ENCODE results near the gene RNF40.
A peak's percentile ranks its signal among the peaks of the same experiment; 100 is the strongest.

RNF40 gene

DNA sequence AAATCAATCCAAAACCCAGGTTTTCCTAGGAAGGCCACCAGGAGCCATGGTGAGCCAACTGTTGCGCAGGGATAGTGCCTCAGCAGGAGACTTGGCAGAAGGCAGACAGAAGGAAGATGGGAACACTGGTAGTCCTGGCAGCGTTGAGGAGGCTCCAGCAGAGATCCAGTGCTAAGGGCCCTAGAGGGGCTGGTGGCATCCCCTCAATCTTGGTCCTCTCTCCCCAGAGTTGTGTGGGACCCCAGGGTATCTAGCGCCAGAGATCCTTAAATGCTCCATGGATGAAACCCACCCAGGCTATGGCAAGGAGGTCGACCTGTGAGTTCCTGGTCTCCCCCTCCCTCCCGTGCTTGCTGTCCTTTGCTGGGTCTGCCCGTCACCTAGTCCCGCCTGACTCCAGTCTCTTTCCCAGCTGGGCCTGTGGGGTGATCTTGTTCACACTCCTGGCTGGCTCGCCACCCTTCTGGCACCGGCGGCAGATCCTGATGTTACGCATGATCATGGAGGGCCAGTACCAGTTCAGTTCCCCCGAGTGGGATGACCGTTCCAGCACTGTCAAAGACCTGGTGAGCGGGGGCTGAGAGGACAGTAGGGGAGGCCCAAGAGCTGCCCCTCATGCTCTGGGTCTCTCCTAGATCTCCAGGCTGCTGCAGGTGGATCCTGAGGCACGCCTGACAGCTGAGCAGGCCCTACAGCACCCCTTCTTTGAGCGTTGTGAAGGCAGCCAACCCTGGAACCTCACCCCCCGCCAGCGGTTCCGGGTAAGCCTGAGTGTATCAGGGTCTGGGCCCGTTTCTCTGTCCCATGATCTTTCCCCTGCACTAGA, 6.0 kb upstream of the RNF40 start:
- Histone ChIP-seq H3K9ac (ENCODE audit: insufficient read length) (no peak overlapping the region), H3K9me3 (ENCODE audit: low read depth, low read length) (no peaks in the 10 kb centered on the region), H3K4me3 (no peak overlapping the region), H3K27ac (no peak overlapping the region), H3K36me3 (ENCODE audit: insufficient read depth, low read length) (peaks cover 15% of the 10 kb centered on the region; the same call in 1 of the 2 replicates)
- TF ChIP-seq EZH2 (IDR thresholded peaks at IDR 0.05): no peak
- no peak for TF ChIP-seq FOXP2 (optimal IDR thresholded peaks at IDR 0.05; ENCODE audit: control extremely low read depth, extremely low read length, insufficient read depth)
- TF ChIP-seq POLR2AphosphoS5 (IDR thresholded peaks at IDR 0.05; ENCODE audit: borderline replicate concordance, low read depth, low read length): no peak
- no peak for DNase-seq (ENCODE audit: low read depth, low spot score)

DNA sequence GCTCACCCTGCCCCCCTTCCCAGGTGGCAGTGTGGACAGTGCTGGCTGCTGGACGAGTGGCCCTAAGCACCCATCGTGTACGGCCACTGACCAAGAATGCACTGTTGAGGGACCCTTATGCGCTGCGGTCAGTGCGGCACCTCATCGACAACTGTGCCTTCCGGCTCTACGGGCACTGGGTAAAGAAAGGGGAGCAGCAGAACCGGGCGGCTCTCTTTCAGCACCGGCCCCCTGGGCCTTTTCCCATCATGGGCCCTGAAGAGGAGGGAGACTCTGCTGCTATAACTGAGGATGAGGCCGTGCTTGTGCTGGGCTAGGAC, 5.4 kb upstream of the RNF40 start:
- no peaks in the 10 kb centered on the region for H3K9me3 ChIP-seq (ENCODE audit: low read depth, low read length)
- H3K36me3 ChIP-seq (ENCODE audit: insufficient read depth, low read length): peaks cover 10% of the 10 kb centered on the region; the same call in 1 of the 2 replicates
- no peak overlapping the region for H3K27ac ChIP-seq
- DNase-seq (ENCODE audit: low read depth, low spot score): no peak
- H3K9ac ChIP-seq (ENCODE audit: insufficient read length): no peak overlapping the region
- H3K4me3 ChIP-seq: no peak overlapping the region
- TF ChIP-seq EZH2 (IDR thresholded peaks at IDR 0.05) (no peak), FOXP2 (optimal IDR thresholded peaks at IDR 0.05; ENCODE audit: control extremely low read depth, extremely low read length, insufficient read depth) (no peak), POLR2AphosphoS5 (IDR thresholded peaks at IDR 0.05; ENCODE audit: borderline replicate concordance, low read depth, low read length) (no peak; the same call in 1 of the 2 replicates)

DNA sequence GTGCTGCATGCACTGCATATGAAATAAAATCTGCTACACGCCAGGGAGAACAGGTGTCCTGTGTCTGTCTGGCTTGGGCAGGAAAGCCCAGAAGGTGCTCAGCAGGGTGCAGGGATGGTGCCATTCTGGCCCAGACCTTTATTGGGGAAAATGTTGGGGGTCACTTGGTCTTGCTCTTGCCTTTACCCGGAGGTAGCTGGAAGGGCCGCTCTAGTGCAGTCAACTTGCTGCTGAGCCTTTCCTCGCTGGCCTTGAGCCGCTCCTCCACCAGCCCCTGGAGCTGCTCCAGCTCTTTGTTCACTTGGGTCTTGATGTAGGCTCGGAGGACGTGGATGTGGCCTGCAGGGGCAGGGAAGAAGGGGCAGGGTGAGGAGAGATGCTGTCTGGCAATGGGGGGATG, 4.8 kb upstream of the RNF40 start:
- Histone ChIP-seq H3K9me3 (ENCODE audit: low read depth, low read length) (no peaks in the 10 kb centered on the region), H3K9ac (ENCODE audit: insufficient read length) (no peak overlapping the region), H3K36me3 (ENCODE audit: insufficient read depth, low read length) (peaks cover 10% of the 10 kb centered on the region; the same call in 1 of the 2 replicates), H3K27ac (no peak overlapping the region), H3K4me3 (no peak overlapping the region)
- DNase-seq (ENCODE audit: low read depth, low spot score): no peak
- TF ChIP-seq POLR2AphosphoS5 (IDR thresholded peaks at IDR 0.05; ENCODE audit: borderline replicate concordance, low read depth, low read length): no peak
- TF ChIP-seq EZH2 (IDR thresholded peaks at IDR 0.05): no peak
- TF ChIP-seq FOXP2 (optimal IDR thresholded peaks at IDR 0.05; ENCODE audit: control extremely low read depth, extremely low read length, insufficient read depth): no peak

DNA sequence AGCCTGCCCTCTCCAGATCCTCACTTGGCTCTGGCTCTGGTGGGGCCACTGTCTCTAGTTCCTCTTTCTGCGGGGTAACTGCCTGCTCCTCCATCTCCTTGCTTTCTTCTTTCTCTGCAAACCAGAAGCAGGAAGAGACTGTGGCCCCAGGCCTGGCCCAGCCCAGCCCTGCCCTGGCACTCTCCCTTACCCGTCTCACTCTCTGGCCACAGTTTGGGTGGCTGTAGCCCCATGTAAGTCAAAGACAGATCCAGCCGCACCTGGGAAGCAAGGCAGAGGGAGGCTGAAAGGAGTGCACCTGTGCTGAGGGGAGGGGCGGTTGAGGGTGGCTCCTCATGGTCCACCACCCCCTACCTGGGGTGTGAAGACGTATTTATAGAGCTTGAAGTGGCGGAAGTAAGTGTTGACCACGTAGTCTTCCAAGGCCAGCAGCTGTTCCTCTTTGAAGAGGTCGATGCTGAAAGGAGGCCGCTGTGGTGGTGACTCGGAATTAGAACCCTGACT, 3.1 kb upstream of the RNF40 start:
- Histone ChIP-seq H3K27ac (no peak overlapping the region), H3K9me3 (ENCODE audit: low read depth, low read length) (no peaks in the 10 kb centered on the region), H3K4me3 (no peak overlapping the region), H3K9ac (ENCODE audit: insufficient read length) (no peak overlapping the region), H3K36me3 (ENCODE audit: insufficient read depth, low read length) (peaks cover 15% of the 10 kb centered on the region)
- no peak for DNase-seq (ENCODE audit: low read depth, low spot score)
- TF ChIP-seq EZH2 (IDR thresholded peaks at IDR 0.05): no peak
- no peak for TF ChIP-seq FOXP2 (optimal IDR thresholded peaks at IDR 0.05; ENCODE audit: control extremely low read depth, extremely low read length, insufficient read depth)
- no peak for TF ChIP-seq POLR2AphosphoS5 (IDR thresholded peaks at IDR 0.05; ENCODE audit: borderline replicate concordance, low read depth, low read length)

DNA sequence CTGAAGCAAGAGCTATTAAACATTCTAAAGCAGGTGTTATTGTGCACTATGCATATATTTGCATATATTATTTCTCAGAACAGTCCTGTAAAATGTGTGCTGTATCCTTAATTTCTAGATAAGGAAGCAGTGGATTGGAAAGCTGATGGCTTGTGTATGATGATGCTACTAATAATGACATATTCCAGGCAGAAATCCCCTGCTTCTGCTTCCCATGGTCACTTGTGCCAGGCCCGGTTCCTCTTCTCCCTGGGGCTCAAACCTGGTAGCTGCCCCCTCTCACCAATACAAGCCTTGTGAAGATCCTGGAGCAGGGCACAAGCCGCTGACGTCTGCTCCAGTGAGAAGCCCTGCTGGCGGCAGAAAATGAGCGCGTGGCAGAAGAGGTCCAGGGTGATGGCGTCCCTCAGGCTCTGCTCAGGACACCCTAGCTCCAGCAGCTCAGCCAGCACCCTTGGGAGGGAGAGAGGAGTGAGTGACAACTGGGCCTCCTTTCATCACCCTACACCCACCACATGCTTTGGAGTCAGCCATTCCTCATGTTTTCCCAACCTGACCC, 2.0 kb upstream of the RNF40 start:
- Histone ChIP-seq H3K36me3 (ENCODE audit: insufficient read depth, low read length) (peaks cover 21% of the 10 kb centered on the region), H3K9me3 (ENCODE audit: low read depth, low read length) (no peaks in the 10 kb centered on the region), H3K27ac (no peak overlapping the region), H3K4me3 (no peak overlapping the region), H3K9ac (ENCODE audit: insufficient read length) (no peak overlapping the region)
- no peak for DNase-seq (ENCODE audit: low read depth, low spot score)
- TF ChIP-seq POLR2AphosphoS5 (IDR thresholded peaks at IDR 0.05; ENCODE audit: borderline replicate concordance, low read depth, low read length) (no peak), EZH2 (IDR thresholded peaks at IDR 0.05) (no peak), FOXP2 (optimal IDR thresholded peaks at IDR 0.05; ENCODE audit: control extremely low read depth, extremely low read length, insufficient read depth) (no peak)

DNA sequence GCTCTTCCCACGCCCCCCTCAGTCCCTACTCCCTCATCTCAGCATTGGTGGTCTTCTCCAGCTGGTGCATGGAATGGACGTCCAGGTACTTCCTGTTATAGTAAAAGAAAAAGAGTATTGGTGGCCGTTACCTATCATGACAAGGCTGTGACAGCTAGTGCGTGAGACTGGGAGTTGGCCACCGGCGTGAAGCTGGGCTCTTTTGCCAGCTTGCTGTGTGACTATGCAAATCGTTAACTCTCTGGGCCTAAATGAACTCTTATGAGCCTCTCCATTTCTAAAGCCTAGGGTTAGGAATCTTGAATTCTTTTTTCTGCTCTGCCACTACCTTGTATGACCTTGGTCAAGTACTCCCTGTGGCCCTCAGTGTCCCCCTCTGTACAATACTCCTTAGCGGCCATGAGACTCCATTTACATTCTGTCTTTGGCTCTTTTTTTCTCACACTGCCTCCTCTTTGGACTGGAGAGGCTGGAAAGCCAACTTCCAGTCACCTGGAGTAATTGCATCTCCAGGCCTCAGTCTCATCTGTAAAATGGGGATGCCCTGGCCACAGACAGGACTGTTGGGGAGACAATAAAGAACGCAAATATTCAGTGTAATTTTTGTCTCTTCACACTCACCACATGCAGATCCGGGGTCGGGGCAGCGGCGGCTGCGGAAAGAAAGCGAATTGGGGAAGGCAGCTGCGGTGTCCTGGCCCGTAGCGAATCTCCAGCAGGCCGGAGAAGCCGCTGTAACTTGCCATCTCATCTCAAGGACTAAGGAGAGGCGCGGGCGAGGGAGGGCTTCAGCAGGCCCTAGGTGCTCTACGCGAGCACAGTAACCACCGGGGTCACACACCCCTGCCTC, 1.3 kb upstream of the RNF40 start:
- peak overlapping the region; percentile 61 for H3K9ac ChIP-seq (ENCODE audit: insufficient read length)
- DNase-seq (ENCODE audit: low read depth, low spot score): no peak
- peaks cover 29% of the 10 kb centered on the region for H3K36me3 ChIP-seq (ENCODE audit: insufficient read depth, low read length)
- no peaks in the 10 kb centered on the region for H3K9me3 ChIP-seq (ENCODE audit: low read depth, low read length)
- H3K27ac ChIP-seq: no peak overlapping the region
- peak overlapping the region; percentile 93 for H3K4me3 ChIP-seq
- TF ChIP-seq POLR2AphosphoS5 (IDR thresholded peaks at IDR 0.05; ENCODE audit: borderline replicate concordance, low read depth, low read length) (no peak), EZH2 (IDR thresholded peaks at IDR 0.05) (no peak), FOXP2 (optimal IDR thresholded peaks at IDR 0.05; ENCODE audit: control extremely low read depth, extremely low read length, insufficient read depth) (no peak)

DNA sequence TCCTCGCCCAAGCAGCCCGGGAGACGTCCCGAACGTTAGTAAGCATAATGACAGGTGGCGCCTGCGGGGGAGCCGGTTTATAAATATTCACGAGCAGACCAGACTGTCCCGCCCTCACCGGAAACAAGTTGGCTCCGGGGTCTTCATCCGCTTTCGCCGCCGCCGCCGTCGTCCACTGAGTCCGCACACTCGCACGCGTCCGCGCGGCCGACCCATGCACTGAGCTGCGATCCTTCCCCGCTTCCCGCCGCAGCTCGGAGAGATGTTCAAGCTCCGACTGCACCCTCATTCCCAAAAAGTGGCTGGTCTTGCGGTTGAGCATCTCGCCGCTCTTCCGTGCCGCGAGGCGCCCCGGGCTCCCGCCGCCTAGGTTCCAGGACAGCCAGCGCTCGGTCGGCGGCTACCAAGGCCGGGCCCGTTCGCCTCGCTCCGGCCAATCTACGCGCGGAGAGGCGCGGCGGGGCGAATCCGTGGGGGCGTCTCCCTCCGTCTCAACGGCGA, 645 bp upstream of the RNF40 start:
- no peak for DNase-seq (ENCODE audit: low read depth, low spot score)
- TF ChIP-seq FOXP2 (optimal IDR thresholded peaks at IDR 0.05; ENCODE audit: control extremely low read depth, extremely low read length, insufficient read depth) (no peak), POLR2AphosphoS5 (IDR thresholded peaks at IDR 0.05; ENCODE audit: borderline replicate concordance, low read depth, low read length) (no peak), EZH2 (IDR thresholded peaks at IDR 0.05) (no peak)
- Histone ChIP-seq H3K9ac (ENCODE audit: insufficient read length) (peak overlapping the region; percentile 61), H3K9me3 (ENCODE audit: low read depth, low read length) (no peaks in the 10 kb centered on the region), H3K27ac (no peak overlapping the region), H3K4me3 (peak overlapping the region; percentile 93), H3K36me3 (ENCODE audit: insufficient read depth, low read length) (peaks cover 35% of the 10 kb centered on the region)

Measured in SK-N-MC (cell line).